Neural progenitor cell (in vitro differentiated cells): Measurements from ENCODE around the gene GGA1.

ENCODE experiments used
- EZH2 ChIP-seq: fragments of 200-600 bp; sonication (generic); IDR thresholded peaks from 2 replicates; pipeline ENCODE4 v1.6.1; 2017; ENCODE audit warnings: antibody characterized with exemption, mild to moderate bottlenecking, moderate library complexity
- TF ChIP-seq, protein P1 (sequence below): fragments of 200-600 bp; sonication (generic); IDR thresholded peaks from 2 replicates; pipeline ENCODE4 v1.5.1; 2017; ENCODE audit warnings: antibody characterized with exemption, mild to moderate bottlenecking

DNA sequence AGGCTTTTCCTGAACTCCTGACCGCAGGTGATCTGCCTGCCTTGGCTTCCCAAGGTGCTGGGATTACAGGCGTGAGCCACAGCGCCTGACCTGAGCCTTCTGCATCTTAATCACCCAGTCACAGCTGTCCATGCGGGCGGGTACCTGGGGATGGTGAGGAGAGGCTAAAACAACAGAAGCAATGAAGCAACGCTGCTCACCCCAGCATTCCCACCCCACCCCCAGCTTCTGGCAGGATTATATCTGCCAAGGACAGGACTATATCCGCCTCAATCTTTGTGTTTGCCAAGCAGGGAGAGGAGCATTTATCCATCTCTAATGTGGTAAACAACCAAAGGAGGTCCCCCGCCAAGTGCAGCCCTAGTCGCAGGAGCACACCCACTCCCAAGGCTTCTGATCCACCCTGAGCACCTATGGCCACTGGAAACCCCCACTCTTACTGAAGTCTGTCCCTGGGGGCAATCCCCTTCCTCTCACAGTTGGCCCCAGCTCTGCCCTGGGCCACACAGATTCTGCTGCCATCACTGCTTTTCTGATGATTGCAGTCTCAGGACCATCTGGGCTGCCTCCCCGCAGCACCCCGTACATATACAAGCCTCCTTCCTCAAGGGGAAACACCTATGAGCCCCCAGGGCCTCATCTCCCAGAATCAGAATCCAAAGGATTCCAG is 20.0 kb upstream of the GGA1 start:
- TF ChIP-seq, protein P1, sequence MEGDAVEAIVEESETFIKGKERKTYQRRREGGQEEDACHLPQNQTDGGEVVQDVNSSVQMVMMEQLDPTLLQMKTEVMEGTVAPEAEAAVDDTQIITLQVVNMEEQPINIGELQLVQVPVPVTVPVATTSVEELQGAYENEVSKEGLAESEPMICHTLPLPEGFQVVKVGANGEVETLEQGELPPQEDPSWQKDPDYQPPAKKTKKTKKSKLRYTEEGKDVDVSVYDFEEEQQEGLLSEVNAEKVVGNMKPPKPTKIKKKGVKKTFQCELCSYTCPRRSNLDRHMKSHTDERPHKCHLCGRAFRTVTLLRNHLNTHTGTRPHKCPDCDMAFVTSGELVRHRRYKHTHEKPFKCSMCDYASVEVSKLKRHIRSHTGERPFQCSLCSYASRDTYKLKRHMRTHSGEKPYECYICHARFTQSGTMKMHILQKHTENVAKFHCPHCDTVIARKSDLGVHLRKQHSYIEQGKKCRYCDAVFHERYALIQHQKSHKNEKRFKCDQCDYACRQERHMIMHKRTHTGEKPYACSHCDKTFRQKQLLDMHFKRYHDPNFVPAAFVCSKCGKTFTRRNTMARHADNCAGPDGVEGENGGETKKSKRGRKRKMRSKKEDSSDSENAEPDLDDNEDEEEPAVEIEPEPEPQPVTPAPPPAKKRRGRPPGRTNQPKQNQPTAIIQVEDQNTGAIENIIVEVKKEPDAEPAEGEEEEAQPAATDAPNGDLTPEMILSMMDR: no peak
- no peak for TF ChIP-seq EZH2
